Glomerular endothelial cell (primary cell): ENCODE results near the gene FAM241A. TPM values are rescaled to one million over a fixed set of nuclear protein-coding genes. Genes with fewer than 3 reads are reported as not detected.
"Not testable (repeated sequence)": the region's sequence is repeated elsewhere in the genome, so short reads cannot be mapped to it uniquely, and the experiment has no call there.

Source experiments
- DNase-seq: peaks from one replicate; pipeline ENCODE4 v3.0.0-alpha.2; 2011; ENCODE audit warnings: low read depth, low spot score; ENCODE audit errors: extremely low read depth
- total RNA-seq: library from RNA; depleted of rRNA; stranded (reverse); fragments of >200 nt; gene quantifications from 2 replicates; pipeline ENCODE4 v1.2.3, GENCODE V29; 2015

Gene FAM241A
- total RNA-seq, 1 donor from 2014 or later: 14.6 TPM

- no peak for DNase-seq
These were observed 26.9 kb downstream of the FAM241A start for GRCh38 chr4:112172180-112172579.

DNA sequence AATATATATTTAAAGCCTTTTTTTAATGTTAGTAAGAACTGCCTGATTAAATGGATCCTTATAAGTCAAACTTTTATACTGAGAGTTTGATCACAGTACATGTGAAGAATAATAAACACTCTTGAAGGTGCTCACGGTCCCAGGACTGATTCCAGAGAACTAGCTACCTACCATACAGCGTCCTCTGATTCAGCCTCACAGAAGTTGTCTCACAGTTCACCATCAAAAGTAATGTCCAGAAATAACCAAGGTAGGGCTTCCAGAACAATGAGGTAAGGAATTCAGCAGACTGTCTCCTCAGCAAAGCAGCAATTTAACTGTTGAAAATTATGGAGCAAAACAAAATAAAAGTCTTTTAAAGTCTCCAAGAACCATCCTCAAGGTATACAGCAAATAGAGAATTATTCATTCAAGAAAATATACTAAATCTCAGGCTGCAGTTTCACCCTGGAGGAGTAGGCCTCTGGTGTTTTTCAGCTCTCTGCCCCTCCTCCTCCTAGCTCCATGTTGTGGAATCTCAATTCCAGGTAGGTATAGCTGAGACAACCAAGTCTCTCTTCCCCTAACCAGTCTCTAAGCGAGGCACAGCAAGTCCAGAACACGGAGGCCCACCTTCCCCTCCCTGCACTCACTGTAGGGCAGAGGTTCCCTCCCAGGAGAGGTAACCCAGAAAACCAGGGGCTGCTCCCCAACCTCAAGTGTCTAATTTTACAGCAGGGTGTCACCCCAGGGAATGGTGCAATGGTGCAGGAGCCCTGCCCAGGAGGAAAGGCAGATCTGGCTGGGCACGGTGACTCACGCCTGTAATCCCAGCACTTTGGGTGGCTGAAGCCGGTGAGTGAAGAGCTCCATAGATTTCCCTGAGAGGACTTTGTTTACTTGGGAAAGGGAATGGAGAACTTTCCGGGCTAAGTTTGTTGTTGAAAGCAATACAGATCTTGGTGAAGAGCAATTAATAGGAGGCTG is 28.6 kb downstream of the FAM241A start:
- no peak for DNase-seq

- no peak for DNase-seq
These were observed 30.6 kb downstream of the FAM241A start for GRCh38 chr4:112175840-112176239.

- DNase-seq: no peak
These were observed 31.3 kb downstream of the FAM241A start for GRCh38 chr4:112176596-112176995.

GRCh38 chr4:112178741-112179140 is 33.5 kb downstream of the FAM241A start:
- not testable (repeated sequence) for DNase-seq

DNA sequence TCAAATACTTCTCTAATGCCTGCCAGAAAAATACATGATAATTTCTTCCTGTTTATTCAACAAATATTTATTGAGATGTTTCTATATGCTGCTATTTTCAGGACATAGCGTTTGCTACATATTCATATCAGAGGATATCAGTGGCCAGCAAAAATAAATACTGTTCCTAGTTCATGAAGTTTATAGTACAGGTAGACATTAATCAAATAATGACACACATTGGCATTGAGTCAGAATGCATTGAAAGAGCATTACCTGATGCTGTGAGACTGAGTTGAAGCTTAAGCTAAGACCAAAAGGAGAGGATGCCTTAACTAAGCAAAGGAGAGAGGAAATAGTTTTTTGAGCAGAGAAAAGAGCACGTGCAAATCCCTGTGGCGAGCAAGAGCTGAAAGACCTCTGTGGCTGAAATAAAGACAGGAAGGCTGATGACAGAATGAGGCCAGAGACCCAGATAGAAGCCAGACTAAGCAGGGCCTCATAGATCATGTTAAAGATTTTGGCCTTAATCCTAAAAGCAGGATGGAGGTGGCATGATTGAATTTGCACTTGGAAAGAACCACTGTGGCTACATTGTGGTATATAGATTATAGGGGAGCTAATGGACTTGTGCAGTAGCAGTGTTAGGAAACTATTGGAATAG is 36.2 kb downstream of the FAM241A start:
- DNase-seq: no peak

DNA sequence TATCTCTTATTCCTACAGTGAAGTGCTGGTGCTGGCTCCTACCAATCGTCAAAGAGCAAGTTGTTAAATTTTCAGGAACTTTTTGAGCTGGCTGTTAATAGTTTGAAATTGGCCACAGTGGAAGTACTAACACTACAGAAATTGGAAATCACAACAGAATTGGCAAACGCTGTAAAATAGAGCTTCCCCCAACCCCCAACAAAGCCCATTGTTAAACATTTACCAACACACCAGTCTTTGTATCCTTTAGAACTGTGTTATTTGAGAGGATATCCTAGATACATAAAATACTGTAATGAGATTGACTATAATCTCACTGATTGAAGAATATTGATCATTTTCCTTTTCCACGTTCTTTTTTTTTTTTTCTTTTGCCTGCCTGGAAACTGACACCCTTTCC is 37.4 kb downstream of the FAM241A start:
- DNase-seq: no peak

- no peak for DNase-seq
These were observed 38.0 kb downstream of the FAM241A start for GRCh38 chr4:112183252-112183651.

DNA sequence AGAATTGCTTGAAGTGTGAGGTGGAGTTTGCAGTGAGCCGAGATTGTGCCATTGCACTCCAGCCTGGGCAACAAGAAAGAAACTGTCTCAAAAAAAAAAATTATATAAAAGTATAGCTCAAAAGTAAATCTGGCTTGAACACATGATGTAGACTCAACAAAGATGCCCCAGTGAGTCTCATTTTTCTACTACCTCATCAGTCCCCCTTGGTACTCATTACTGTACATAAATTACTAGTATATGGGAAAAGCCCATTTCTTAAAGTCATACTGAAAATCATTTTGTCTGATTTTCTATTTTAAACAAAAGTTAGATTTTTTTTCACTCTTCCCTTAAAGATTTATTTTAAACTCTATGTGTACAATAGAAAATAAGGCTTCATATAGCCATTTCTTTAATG is 39.2 kb downstream of the FAM241A start:
- no peak for DNase-seq

GRCh38 chr4:112185334-112185733 is 40.1 kb downstream of the FAM241A start:
- DNase-seq: no peak

DNA sequence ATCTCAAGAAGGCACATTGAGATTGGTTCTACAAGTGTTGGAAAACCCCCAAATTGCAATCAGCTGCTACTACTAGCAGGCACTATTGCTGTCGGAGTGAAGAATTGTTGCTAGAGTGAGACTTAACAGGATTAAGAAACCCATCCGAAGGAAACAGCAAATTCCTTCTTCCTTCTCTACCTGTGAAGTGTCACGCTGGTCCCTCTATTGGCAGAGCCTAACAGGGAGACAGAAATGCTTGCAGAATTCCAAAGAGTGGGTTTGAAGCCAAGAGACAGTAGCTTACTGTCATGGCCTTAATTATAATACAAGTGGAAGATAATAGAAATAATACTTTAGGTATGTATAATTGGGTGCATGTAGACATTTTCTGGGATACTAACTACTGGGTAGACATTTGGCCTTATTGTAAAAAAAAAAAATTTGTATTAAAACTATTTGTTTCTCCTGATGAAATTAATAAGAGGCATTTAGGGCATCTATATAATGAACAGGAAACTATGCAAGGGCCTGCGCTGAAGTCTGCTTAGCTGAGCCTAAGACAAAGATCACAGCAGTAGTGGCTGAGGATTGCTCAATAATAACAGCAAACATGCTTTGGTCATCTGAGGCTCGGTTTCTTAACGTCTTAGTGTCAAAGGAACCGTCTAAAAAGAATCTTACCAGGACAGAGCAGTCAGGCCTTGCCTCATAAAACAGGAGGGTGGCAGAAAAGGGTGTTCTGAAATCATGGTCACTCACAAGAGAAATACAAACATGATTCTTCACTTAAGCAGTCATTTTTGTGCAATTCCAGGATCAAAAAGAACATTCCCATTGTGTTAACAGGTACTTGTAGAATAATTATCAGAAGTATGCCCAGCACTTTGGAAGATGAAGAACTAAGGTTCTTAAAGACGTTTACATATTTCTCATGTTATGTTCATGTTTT is 40.8 kb downstream of the FAM241A start:
- DNase-seq: no peak

DNA sequence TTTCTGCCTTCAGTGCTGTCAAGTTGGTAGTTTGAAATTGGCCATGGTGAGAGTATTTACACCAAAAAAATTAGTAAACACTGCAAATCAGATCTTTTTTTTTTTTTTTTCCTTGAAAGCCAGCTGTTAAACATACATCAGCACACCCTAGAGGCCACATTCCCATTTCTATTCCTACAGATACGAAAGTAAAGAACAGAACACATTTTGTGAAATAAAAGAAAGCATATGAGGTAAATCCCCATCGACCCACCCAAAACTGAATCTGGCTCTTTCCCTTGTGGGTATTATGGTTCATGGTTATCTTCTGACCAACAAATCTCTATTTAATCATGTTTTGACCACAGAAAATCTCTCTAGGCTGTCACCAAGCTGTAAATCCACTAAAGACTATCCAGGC is 44.5 kb downstream of the FAM241A start:
- DNase-seq: no peak

DNA sequence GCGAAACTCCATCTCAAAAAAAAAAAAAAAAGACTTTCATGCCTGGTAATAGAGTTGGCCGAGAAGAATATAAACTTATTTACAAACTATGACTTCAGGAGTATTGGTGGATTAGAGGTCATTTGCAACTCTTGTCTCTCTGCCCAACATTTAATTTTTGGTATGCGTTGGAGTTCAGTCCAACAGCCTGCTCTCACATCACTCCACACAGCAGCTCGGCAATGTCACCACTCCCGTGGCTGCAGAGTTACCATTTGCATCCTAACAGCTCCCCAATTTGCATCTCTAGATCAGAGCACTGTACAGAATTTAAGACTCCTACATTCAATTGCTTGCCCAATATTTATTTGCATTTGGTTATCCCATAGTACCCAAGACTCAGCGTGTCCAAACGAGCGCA is 45.4 kb downstream of the FAM241A start:
- no peak for DNase-seq

- no peak for DNase-seq
These were observed 51.2 kb downstream of the FAM241A start for GRCh38 chr4:112196461-112196860.

DNA sequence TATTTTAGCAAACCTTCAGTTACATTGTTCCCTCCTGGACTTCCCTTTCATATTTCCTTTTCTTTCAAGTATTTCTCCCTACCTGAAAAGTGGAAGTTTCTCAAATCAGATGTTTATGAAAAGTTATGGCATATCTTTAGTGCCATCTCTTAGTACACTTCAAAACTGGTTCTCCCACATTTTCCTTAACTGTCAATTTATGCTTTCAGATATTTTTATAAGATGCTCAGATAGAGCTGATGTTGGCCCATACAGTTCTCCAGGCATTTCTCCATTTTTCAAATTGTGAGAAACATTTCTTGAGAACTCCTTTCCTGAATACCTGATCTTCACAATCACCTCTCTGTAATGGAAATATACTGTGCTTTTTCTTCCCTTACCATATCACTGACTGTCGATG is 53.8 kb downstream of the FAM241A start:
- DNase-seq: no peak

GRCh38 chr4:112201915-112202505 is 56.8 kb downstream of the FAM241A start:
- DNase-seq: no peak

- DNase-seq: no peak
These were observed 58.3 kb downstream of the FAM241A start for GRCh38 chr4:112203593-112203992.

GRCh38 chr4:112206431-112206830 is 61.2 kb downstream of the FAM241A start:
- DNase-seq: no peak

DNA sequence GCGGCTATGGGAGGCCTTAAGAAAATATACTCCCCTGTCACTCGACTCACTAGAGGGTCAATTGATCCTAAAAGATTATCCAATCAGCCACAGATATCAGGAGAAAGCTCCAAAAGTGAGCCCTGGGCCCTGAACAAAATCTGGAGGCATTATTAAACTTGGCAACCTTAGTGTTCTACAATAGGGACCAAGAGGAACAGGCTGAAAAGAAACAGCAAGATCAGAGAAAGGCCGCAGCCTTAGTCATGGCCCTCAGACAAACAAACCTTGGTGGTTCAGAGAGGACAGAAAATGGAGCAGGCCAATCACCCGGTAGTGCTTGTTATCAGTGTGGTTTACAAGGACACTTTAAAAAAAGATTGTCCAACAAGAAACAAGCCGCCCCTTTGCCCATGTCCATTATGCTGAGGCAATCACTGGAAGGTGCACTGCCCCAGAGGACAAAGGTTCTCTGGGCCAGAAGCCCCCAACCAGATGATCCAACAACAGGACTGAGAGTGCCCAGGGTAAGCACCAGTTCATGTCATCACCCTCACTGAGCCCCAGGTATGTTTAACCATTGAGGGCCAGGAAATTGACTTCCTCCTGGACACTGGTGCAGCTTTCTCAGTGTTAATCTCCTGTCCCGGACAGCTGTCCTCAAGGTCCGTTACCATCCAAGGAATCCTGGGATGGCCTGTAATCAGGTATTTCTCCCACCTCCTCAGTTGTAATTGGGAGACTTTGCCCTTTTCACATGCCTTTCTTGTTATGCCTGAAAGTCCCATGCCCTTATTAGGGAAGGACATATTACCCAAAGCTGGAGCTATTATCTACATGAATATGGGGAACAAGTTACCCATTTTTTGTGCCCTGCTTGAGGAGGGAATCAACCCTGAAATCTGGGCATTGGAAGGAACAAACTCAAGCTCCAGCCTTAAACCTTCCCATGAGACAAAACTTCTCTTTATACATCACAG is 63.2 kb downstream of the FAM241A start:
- DNase-seq: not testable (repeated sequence)
